Measurements from ENCODE around the gene SLC11A1.

DNA sequence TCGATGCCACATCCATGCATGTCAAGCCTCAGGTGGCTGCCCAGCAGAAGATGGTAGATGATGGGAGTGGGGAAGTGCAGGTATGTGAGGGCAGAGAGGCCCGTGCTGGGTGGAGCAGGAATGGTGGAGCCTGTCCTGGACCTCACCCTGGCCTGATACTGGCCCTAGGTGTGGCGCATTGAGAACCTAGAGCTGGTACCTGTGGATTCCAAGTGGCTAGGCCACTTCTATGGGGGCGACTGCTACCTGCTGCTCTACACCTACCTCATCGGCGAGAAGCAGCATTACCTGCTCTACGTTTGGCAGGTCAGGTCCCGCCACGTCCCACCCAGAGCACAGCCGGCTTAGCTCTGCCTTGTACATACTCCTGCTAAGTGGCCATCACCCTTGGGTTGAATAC, 49.8 kb downstream of the SLC11A1 start:
- TF ChIP-seq, protein P1, sequence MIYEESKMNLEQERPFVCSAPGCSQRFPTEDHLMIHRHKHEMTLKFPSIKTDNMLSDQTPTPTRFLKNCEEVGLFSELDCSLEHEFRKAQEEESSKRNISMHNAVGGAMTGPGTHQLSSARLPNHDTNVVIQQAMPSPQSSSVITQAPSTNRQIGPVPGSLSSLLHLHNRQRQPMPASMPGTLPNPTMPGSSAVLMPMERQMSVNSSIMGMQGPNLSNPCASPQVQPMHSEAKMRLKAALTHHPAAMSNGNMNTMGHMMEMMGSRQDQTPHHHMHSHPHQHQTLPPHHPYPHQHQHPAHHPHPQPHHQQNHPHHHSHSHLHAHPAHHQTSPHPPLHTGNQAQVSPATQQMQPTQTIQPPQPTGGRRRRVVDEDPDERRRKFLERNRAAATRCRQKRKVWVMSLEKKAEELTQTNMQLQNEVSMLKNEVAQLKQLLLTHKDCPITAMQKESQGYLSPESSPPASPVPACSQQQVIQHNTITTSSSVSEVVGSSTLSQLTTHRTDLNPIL (CRISPR knock-in tag; IDR thresholded peaks at IDR 0.05; ENCODE audit: low read depth), result no peak
- TF ChIP-seq ARNTL (CRISPR knock-in tag; IDR thresholded peaks at IDR 0.05; ENCODE audit: borderline replicate concordance, low read depth), result no peak
